Spleen (tissue), 7 donors: ENCODE data around the gene TRIM9.

ENCODE experiments used
- CTCF ChIP-seq, 11 experiments: fragments of 200-600 bp in 7 of 11; fragments of 450-650 bp in 4 of 11; sonication (generic) in 4 of 11; IDR thresholded peaks in 8 of 11; conservative IDR thresholded peaks in 3 of 11; 1 replicate in 7 of 11; 2 replicates in 4 of 11; pipeline versions ENCODE4 v1.4.0 to v1.8.0; 2016 to 2021; ENCODE audit warnings: antibody characterized with exemption in 11 of 11, inconsistent platforms in 4 of 11, mild to moderate bottlenecking in 1 of 11
- POLR2A ChIP-seq, 3 donors: fragments of 450-650 bp; IDR thresholded peaks; one replicate each; pipeline ENCODE4 v1.5.1; 2017; ENCODE audit warnings: antibody characterized with exemption in 3 of 3, mild to moderate bottlenecking in 1 of 3
- donor health status: DM: no; HTN: no; CAD: no; lungs with moderate emphysema.
- donor health status: DM: no; HTN: no; CAD: no.
- donor health status: DM: no; HTN: no; CAD: no.

GRCh38 chr14:50937325-50937724 is 157.6 kb downstream of the TRIM9 start:
- TF ChIP-seq CTCF (IDR thresholded peaks at IDR 0.05 in 8 of 11, conservative IDR thresholded peaks at IDR 0.05 in 3 of 11) (no peak), POLR2A (IDR thresholded peaks at IDR 0.05) (no peak)
